ENCODE data around the gene ANKRD13C.

ANKRD13C gene

DNA sequence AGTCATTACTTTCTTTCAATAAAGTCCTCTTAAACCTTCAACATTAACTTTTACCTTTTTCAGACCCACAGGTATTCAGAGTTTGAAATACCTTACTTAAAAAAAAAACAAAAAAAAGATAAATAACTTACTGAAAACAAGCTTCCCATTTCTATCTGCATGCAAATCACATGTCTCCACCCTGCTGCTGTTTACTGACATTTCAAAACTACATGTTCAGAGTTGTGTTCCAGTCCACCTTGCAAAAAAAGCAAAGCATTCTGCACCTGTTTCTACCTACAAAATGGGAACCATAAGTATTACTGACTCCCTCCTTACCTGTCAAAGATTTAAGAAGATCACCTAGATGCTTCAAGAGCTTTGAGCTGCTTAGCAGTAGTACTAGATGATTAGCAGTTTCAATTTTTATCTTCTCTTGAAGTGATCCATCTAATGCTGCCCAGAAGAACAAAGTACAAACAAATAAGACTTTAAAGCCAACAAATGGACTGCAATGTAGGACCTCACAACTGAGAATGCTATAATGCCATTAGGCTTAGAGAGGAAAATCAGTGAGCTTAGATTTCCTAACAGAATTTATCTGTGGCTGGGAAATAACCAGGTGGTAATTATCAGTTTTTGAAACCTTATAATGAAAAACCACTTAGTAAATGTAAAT is 61.2 kb downstream of the ANKRD13C start:
- no peak for DNase-seq

DNA sequence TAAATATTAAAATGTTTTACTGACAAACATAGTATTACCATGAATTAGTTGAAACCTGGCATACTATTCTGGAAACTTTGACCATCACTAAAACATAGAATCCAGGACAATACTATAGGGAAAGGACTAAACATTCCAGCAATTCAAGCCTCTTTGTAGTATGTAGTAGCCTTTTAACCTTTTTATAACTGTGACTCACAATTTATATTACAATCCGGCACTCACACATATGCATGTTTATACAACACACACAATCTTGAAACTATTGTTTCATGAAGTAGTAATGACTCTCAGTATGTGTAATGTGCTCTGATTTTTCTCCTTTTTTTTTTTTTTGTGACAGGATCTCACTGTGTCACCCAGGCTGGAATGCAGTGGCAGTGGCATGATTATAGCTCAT is 64.3 kb downstream of the ANKRD13C start:
- DNase-seq = no peak

DNA sequence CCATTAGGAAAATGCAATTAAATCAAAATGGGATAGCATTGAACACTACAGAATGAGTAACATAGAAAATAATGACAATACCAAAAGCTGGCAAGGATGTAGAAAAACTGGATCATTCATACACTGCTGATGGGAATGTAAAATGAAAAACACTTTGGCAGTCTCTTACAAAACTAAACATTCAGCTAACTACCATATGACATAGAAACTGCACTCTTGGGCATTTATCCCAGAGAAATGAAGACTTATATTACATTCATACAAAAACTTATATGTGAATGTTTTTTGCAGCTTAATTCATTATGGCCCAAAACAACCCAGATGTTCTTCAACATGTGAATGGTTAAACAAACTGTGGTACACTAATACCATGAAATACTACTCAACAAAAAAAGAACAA is 66.4 kb downstream of the ANKRD13C start:
- no peak for DNase-seq

DNA sequence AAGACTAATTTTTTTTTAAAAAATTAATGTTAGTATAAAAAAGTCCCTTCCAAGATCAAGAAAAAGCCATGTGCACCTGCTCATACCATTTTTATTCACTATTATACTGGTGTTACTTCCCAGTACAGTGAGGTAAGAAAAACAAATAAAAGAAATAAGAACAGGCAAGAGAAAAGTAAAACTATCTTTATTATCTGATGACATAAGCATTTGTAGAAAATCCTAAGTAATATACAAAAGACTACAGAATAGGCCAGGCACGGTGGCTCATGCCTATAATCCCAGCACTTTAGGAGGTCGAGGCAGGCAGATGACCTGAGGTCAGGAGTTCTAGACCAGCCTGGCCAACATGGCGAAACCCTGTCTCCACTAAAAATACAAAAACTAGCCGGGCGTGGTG is 68.1 kb downstream of the ANKRD13C start:
- DNase-seq = no peak

DNA sequence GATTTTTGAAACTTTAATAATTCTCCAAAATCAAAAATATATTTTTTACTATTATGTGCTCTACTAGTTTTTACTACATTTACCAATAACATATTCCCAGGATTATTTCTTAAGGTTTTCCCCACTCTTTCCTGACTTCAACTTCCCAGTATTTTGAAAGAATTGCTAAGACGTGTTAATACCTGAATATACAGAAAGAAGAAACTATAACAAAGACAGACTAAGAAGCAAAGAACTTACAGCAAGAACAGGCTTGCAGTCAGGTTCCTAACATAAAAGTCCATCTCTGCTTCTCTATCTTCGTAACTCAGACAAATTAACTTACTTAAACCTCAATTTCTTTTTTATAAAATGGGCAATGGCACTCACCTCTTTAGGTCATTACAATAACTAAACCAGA is 70.2 kb downstream of the ANKRD13C start:
- no peak for DNase-seq

DNA sequence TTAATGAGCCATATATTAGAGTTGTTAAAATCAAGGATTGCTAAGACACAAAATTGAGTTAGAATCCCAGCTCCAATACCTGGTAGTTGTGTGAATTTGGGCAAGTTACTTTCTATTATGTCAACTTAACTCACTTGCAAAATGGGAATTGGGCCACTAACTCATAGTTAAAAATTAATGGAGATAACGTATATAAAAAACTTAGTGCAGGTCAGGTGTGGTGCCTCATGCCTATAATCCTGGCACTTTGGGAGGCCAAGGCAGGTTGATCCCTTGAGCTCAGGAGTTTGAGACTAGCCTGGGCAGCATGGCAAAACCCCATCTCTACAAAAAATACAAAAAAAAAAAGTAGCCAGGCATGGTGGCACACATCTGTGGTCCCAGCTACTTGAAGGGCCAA is 75.8 kb downstream of the ANKRD13C start:
- DNase-seq = no peak

DNA sequence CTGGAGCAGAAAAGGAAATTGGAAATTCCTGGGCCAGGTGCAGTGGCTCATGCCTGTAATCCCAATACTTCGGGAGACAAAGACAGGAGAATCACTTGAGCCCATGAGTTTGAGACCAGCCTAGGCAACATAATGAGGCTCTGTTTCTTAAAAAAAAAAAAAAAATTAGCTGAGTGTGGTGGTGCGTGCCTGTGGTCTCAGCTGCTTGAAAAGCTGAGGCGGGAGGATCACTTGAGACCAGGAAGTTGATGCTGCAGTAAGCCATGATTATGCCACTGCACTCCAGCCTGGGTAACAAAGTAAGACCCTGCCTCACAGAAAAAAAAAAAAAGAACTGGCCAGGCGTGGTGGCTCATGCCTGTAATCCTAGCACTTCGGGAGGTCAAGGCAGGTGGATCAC is 76.6 kb downstream of the ANKRD13C start:
- no peak for DNase-seq

DNA sequence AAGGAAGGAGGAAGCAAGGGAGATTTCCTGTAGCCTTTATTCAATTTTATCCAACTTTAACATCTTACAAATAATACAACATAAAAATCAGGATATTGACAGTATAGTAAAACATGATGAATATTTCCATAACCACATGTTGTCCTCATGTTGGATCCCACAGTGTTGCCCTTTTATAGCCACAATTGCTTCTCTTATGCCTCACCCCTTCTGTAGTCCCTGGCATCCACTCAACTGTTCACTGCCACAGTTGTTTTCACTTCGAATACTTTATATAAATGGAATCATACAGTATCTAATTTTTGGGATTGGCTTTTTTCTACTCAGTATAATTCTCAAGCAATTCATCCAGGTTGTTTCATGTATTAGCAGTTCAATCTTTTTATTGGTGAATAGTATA is 88.6 kb downstream of the ANKRD13C start:
- DNase-seq = no peak

DNA sequence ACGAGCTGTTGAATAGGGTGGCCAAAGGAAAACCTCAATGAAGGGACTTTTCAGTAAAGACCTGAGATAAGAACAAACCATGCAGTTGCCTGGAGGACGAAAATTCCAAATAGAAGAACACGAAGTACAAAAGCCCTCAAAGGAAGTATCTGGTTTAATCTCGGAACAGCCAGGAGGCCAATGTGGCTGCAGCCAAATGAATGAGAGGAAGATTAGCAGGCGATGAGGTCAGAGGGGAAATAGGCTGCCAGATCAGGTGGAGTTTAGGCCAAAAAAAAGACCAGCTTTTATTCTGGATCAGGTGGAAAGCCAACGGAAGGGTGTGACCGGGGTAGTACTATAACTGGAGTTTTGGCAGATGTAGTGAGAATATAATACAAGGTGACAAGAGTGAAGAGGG is 89.7 kb downstream of the ANKRD13C start:
- DNase-seq = no peak

DNA sequence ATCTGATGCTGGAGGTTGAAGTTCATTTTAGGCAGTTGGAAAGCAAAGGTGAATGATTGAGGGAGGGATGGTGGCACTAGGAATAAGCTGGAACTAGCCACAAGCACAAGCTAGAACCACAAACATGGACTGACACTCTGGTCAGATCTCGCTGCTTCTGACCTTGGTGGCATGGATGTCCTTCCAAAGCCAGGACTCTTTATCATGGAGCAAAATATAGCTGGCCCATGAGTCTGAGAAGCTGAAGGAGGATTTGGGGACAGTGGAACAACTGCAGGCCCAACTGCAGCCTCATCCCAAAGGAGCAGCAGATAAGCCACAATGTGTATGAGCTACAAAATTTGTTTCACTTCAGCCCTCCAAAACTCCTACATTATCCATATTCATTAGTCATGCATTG is 97.9 kb downstream of the ANKRD13C start:
- DNase-seq = no peak

DNA sequence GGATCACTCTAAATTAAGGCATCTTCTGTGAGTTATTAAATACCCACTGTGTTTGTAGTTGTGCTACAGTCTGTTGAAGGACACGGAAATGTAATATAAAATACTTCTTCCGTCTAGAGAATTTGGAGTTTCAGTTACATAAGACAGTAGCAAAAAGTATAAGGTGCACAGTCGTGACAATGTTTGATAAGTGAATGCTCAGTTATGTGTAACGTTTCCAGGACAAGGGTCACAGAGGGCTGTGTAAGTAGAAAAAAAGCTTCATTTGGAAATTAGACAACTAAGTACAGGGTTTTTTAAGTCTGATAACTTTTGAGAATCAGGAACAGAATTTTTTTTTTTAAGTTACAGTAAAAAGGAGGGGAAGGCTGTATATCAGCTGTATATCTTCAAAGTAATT is 105.8 kb downstream of the ANKRD13C start:
- DNase-seq = no peak

DNA sequence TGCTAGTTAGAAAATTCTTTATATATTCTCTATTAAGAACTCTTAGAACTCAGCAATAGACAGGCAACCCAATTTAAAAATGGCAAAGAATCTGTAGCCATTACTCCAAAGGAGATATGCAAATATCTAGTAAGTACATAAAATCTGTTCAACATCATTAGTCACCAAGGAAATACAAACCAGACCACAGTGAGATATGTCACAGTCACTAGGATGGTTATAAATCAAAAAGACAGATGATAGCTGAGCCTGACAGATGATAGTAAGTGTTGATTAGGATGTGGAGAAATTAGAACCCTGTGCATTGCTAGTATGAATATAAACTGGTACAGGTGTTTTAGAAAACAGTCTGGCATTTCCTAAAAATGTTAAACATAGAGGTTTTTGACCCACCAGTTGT is 106.8 kb downstream of the ANKRD13C start:
- DNase-seq = no peak

DNA sequence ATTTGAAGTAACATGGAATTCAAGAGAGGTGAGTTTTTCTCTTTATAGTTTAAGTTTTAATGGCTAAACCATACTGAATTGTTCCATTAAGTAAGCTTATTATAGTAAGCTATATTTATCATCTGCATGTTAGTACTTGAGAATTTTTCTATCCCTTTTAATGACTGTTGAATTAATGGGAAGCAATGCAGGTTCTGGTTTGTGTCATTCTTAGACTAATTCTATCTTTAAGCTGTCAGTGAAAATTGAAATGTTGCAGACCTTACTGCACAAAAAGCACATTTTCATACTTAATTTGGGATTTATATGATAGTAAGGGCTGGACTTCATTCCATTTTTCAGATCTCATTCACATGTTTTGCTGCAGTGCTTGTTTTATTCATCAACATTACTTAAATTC is 107.4 kb downstream of the ANKRD13C start:
- DNase-seq = no peak

DNA sequence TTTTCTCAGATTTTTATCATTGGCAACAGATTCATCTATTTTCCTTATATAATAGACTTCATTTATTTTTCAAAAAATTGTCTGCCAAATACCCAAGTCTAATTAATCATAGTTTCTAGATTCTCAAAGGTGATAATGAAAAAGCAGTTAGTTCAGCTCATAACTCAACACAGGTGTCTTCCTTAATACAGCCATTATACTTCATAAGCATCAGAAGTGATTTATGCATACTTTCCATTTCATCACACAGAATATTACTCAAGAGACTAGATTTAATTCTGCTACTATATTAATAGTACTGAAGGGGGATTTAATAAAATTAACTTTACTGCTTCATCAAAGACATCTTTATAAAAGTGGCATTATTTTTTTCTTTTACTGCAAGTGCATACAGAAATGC is 114.6 kb downstream of the ANKRD13C start:
- DNase-seq = no peak

DNA sequence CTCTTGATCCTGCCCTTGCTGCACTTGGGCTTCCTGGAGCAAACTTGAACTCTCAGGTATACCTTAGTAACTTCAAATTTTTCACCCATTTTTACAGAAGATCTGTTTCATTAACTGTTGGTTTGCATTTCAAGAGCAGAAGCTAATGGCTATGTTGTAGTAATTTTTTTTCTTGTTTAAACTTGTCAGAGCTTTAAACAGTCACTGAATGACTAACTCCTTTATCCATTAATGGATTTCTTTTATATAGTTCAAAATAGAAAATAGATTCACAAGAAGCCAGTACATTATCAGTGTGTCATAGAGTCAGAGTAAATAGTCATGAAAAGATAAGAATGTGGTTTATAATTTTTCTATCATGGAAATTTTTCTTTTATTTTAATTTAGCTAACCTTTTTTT is 119.8 kb downstream of the ANKRD13C start:
- no peak for DNase-seq

DNA sequence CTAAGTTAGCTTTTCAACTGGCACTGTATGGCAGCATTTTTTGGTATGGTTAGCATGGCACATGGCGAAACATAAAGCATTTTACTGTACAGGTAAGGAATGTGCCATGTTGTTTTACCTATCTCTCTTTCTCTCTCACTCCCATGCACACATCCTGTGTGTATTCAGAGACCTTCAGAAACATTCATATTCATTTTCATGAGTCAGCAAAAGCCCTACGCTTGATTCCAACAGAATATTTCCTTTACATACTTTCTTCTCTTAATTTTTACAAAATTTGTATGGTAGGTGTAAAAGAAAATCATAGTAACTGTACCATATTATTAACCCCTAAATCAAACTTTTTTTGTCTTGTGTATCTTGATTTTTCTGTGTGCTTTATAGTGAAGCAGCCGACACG is 123.0 kb downstream of the ANKRD13C start:
- DNase-seq = no peak

DNA sequence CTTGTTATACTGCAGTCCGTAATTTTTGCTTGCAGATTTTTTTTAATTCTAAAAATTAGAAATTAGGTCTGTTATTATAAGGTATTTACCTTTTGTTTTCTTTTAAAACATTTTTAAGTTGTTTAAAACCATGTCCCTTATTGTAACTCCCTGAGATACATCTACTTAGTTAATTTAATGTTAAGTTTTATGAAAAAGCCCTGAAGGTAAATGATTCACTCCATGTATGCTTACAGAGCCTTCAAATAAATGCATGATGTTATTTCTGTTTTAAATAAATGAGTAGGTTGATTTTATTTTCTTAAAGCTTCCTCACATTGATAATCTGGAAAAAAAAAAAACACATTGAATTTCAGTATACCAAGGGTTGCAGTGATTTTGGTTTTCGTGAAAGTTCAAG is 125.9 kb downstream of the ANKRD13C start:
- no peak for DNase-seq

DNA sequence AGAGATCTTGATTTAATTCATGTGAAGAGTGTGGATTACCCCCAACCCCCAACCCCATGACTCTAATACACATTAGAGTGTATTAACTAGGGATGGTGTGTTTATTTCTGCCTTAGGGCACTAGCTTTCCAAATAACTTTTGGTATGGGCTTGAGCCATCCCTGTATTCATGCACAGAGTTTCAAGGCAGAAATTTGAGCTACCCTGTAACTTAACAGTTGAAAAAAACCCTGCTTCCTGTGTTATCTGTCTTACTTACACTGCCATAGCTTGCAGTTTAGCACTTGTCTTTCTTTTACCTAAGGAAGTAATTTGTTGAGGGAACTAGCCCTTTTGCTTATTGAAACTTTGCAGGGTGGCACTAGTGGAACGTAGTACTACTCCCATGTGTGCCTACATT is 127.1 kb downstream of the ANKRD13C start:
- DNase-seq = no peak

DNA sequence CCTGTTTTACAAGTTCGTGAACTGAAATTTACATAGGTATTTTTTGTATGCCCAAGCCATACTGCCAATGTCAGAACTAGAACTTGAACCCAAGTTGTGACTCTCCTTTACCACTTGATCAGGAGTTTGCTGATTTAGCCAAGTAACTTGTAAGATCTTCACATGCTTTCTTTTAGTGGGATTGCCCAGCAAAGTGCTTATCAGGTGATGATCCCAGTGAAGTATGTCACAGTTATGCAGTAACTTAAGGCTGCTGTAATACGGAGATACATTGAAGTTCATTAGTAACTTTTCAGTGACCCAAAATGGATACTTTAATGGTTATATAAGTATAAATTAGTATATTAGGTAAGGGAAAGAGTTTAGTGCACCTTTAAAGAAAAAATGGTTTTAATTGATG is 129.6 kb downstream of the ANKRD13C start:
- DNase-seq = no peak

DNA sequence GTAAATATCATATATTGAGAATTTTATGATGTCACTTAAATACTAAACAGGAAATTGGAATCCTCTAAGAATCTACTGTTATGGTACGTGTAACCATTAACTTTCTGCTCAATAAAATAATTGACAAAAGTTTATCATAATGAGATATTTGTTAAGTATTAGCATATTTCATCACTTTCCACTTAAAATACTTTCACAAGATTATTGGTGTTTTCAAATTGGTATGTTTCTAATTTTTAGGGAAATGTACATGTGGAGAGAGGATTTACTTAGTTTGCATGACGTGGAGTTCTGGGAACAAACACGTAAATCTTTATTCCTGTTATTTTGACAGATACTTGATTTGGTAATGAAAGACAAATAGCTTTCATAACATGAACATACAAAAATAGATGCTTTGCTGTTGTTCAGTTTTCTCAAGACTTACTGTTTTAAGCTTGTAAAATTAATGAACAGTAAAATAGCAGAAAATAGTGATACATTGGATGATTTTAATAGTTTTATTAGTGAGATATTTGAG is 131.7 kb downstream of the ANKRD13C start:
- no peak for DNase-seq

DNA sequence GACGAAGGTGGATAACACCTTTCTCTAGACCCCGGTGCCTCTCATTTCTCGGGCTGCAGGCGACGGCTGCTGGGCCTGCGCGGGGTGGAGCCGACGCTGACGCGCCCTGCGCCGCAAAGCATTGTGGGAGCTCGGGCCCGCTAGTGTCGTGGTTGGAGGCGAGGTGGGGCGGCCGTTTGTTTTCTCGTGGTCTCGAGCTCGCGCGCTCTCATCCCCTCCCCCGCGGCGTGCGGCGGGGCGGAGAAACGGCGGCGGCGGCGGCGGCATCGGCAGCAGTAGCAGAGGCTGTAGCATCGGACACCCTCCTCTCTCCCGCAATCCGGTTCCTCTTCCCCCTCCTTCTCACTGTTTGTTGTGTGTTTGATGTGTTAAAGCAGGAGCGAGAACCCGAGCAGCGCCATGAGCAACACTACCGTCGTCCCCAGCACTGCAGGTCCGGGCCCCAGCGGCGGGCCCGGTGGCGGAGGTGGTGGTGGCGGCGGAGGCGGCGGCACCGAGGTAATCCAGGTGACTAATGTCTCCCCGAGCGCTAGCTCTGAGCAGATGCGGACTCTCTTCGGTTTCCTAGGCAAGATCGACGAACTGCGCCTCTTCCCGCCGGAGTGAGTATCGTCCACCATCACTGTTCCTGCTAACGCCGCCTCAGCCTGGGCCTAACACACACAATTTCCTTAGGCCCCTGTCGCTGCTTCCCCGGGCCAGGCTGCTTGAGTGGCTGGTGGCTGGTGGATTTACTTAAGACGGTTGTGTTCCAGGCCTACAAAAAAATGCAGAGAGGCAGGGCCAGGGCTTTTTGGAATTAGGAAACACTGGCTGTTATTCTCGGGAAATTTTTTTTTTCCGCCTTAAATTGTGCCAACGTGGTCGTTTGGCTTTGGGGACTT is 133.0 kb downstream of the ANKRD13C start, which contains the start of gene SRSF11:
Gene SRSF11, plus strand, starts transcription at position 143 of the 884 bp plus-strand sequence. Its CDS starts 257 bp downstream, at position 400.
- DNase-seq = peak; percentile 78 to 86

DNA sequence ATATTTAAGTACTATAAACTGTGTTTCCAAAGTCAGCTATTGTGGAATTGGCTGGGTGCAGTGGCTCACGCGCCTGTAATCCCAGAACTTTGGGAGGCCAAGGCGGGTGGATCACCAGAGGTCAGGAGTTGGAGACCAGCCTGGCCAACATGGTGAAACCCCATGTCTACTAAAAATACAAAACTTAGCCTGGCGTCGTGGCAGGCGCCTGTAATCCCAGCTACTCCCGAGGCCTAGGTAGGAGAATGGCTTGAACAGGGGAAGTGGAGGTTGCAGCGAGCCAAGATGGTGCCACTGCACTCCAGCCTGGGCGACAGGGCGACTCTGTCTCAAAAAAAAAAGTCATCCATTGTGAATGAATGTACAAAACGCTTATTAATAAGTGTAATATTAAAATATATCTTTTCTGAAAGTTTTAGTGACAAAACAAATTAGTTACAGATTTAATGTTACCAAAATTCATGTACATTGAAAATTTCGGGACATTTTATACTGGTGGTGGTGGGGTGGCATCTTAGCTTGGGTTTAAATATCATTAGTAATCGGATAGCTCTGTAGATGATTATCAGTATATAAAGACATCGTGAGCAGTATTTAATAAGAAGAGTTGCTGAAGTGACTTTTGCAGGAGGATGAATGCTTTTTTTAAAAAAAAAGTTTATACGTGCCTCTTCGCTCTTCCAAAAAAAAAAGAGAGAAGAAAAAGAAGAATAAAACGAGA is 133.8 kb downstream of the ANKRD13C start:
- no peak for DNase-seq

DNA sequence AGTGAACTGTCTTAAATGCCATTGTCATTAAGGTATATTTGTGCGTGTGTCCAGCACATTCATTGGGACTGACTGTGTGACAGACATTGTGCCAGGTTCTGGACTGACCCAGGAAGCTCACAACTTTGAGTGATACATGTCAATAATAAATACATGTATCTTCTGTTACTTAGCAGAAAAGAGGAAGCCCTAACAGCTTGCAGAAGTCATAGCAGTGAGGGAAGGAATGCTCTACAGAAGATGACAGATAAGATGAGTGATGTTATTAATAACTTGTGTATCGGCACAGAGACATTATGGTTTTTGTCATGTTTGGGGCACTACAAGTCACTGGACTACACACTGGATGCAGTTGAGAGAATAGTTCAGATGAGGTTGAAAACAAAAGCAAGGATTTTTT is 134.5 kb downstream of the ANKRD13C start:
- peak; percentile 53 to 59 for DNase-seq

DNA sequence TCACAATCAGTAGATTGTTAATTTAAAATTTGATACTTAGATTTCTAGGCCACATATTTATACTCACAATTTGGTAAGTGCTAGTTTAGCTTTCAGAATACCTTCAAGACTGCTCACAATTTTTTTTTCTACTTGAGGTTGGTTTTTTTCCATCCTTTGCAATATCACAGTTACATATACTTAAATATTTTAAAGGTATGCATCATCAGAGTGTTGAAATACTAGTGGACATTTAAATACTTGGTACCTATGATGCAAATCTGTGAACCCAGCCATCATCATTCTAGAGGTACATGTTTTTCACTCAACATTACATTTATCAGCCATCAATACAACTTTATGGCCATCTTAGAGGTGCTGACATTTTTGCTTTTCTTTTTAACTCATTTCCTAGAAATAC is 143.0 kb downstream of the ANKRD13C start:
- no peak for DNase-seq
